Measurements from ENCODE around the gene INPP4B. TPM values are rescaled to one million over a fixed set of nuclear protein-coding genes. Genes with fewer than 3 reads are reported as not detected.
"Not testable (repeated sequence)": the region's sequence is repeated elsewhere in the genome, so short reads cannot be mapped to it uniquely, and the experiment has no call there.

INPP4B gene
- total and polyA plus RNA-seq, 3 donors from 2014 or later: 23.2 to 64.5 (median 55.2) TPM

- Histone ChIP-seq H3K4me3 (no peak overlapping the region), H3K27me3 (no peaks in the 10 kb centered on the region), H3K9me3 (no peaks in the 10 kb centered on the region), H3K27ac (no peak overlapping the region), H3K4me1 (no peaks in the 10 kb centered on the region), H3K36me3 (ENCODE audit: low read depth, missing control alignments) (no peaks in the 10 kb centered on the region)
- intact Hi-C loops (cut with DNase I; ENCODE audit: low total_unique reads): no loop called here
- TF ChIP-seq CTCF (IDR thresholded peaks at IDR 0.05) (no peak), POLR2A (IDR thresholded peaks at IDR 0.05) (no peak)
- DNase-seq: no peak
- WGBS, 2 donors: 88 to 92% methylated on average over 4 of the region's 4 CpGs
Observed at GRCh38 chr4:142085513-142086292, 760.4 kb downstream of the INPP4B start.

- no peaks in the 10 kb centered on the region for H3K9me3 ChIP-seq
- no peaks in the 10 kb centered on the region for H3K27me3 ChIP-seq
- H3K4me3 ChIP-seq: no peak overlapping the region
- H3K4me1 ChIP-seq: no peaks in the 10 kb centered on the region
- no peak overlapping the region for H3K27ac ChIP-seq
- no peak for DNase-seq
- H3K36me3 ChIP-seq (ENCODE audit: low read depth, missing control alignments): no peaks in the 10 kb centered on the region
- 93% methylated on average over 2 of the region's 2 CpGs for WGBS, 2 donors
- TF ChIP-seq POLR2A (IDR thresholded peaks at IDR 0.05) (no peak), CTCF (IDR thresholded peaks at IDR 0.05) (no peak)
- intact Hi-C loops (cut with DNase I; ENCODE audit: low total_unique reads): no loop called here
Observed at GRCh38 chr4:142083264-142083663, 762.8 kb downstream of the INPP4B start.

- 66 to 78% methylated on average over 4 of the region's 4 CpGs for WGBS, 2 donors
- no peak for TF ChIP-seq CTCF (IDR thresholded peaks at IDR 0.05)
- TF ChIP-seq POLR2A (IDR thresholded peaks at IDR 0.05): no peak
- Histone ChIP-seq H3K9me3 (no peaks in the 10 kb centered on the region), H3K36me3 (ENCODE audit: low read depth, missing control alignments) (no peaks in the 10 kb centered on the region), H3K4me1 (no peaks in the 10 kb centered on the region), H3K27me3 (no peaks in the 10 kb centered on the region), H3K27ac (no peak overlapping the region), H3K4me3 (no peak overlapping the region)
- intact Hi-C loops (cut with DNase I; ENCODE audit: low total_unique reads): no loop called here
- no peak for DNase-seq
Observed at GRCh38 chr4:142081025-142081424, 765.1 kb downstream of the INPP4B start.

- WGBS, 2 donors: 86 to 95% methylated on average over 1 of the region's 1 CpG
- Histone ChIP-seq H3K27me3 (no peaks in the 10 kb centered on the region), H3K36me3 (ENCODE audit: low read depth, missing control alignments) (no peaks in the 10 kb centered on the region), H3K4me1 (no peaks in the 10 kb centered on the region), H3K9me3 (no peaks in the 10 kb centered on the region), H3K27ac (no peak overlapping the region), H3K4me3 (no peak overlapping the region)
- no peak for DNase-seq
- TF ChIP-seq CTCF (IDR thresholded peaks at IDR 0.05): no peak
- no peak for TF ChIP-seq POLR2A (IDR thresholded peaks at IDR 0.05)
- intact Hi-C loops (cut with DNase I; ENCODE audit: low total_unique reads): no loop called here
Observed at GRCh38 chr4:142079959-142080358, 766.1 kb downstream of the INPP4B start.

GRCh38 chr4:142077048-142077447, 769.1 kb downstream of the INPP4B start:
- no peaks in the 10 kb centered on the region for H3K36me3 ChIP-seq (ENCODE audit: low read depth, missing control alignments)
- intact Hi-C loops (cut with DNase I; ENCODE audit: low total_unique reads): no loop called here
- no peak overlapping the region for H3K4me3 ChIP-seq
- 47 to 50% methylated on average over 2 of the region's 2 CpGs for WGBS, 2 donors
- H3K9me3 ChIP-seq: no peaks in the 10 kb centered on the region
- H3K27me3 ChIP-seq: no peaks in the 10 kb centered on the region
- no peaks in the 10 kb centered on the region for H3K4me1 ChIP-seq
- DNase-seq: no peak
- no peak for TF ChIP-seq CTCF (IDR thresholded peaks at IDR 0.05)
- no peak for TF ChIP-seq POLR2A (IDR thresholded peaks at IDR 0.05)
- H3K27ac ChIP-seq: no peak overlapping the region

GRCh38 chr4:142068304-142068703, 777.8 kb downstream of the INPP4B start:
- intact Hi-C loops (cut with DNase I; ENCODE audit: low total_unique reads); H3K36me3 ChIP-seq (ENCODE audit: low read depth, missing control alignments); H3K4me1 ChIP-seq; H3K4me3 ChIP-seq; H3K27ac ChIP-seq; DNase-seq; H3K27me3 ChIP-seq; H3K9me3 ChIP-seq: not testable (repeated sequence)
- 83 to 100% methylated on average over 2 of the region's 2 CpGs for WGBS, 2 donors

- H3K9me3 ChIP-seq; intact Hi-C loops (cut with DNase I; ENCODE audit: low total_unique reads); H3K4me1 ChIP-seq; H3K27ac ChIP-seq; H3K4me3 ChIP-seq; H3K36me3 ChIP-seq (ENCODE audit: low read depth, missing control alignments); H3K27me3 ChIP-seq; DNase-seq: not testable (repeated sequence)
- 76 to 84% methylated on average over 8 of the region's 8 CpGs for WGBS, 2 donors
Observed at GRCh38 chr4:142066562-142066961, 779.5 kb downstream of the INPP4B start.

Measured in testis (tissue), 3 donors.